Keratinocyte (primary cell): ENCODE data around the gene CSNK1D.

Source experiments
- EZH2 ChIP-seq: IDR thresholded peaks from one replicate; pipeline ENCODE4 v1.6.1; 2012; ENCODE audit warnings: inconsistent platforms, mild to moderate bottlenecking, low read length, moderate library complexity
- TF ChIP-seq, protein P1 (sequence below), 3 experiments: IDR thresholded peaks in 1 of 3; conservative IDR thresholded peaks in 1 of 3; optimal IDR thresholded peaks in 1 of 3; 2 replicates in 2 of 3; 3 replicates in 1 of 3; pipeline versions ENCODE3 to v1.5.1; 2011; ENCODE audit warnings: low read length in 3 of 3, mild to moderate bottlenecking in 3 of 3, moderate library complexity in 2 of 3, control low read depth in 1 of 3, inconsistent platforms in 1 of 3; ENCODE audit not compliant: insufficient read depth in 2 of 3; ENCODE audit errors: extremely low read depth in 1 of 3

GRCh38 chr17:82295472-82295814 lies 21.9 kb upstream of the CSNK1D start:
- TF ChIP-seq, protein P1, sequence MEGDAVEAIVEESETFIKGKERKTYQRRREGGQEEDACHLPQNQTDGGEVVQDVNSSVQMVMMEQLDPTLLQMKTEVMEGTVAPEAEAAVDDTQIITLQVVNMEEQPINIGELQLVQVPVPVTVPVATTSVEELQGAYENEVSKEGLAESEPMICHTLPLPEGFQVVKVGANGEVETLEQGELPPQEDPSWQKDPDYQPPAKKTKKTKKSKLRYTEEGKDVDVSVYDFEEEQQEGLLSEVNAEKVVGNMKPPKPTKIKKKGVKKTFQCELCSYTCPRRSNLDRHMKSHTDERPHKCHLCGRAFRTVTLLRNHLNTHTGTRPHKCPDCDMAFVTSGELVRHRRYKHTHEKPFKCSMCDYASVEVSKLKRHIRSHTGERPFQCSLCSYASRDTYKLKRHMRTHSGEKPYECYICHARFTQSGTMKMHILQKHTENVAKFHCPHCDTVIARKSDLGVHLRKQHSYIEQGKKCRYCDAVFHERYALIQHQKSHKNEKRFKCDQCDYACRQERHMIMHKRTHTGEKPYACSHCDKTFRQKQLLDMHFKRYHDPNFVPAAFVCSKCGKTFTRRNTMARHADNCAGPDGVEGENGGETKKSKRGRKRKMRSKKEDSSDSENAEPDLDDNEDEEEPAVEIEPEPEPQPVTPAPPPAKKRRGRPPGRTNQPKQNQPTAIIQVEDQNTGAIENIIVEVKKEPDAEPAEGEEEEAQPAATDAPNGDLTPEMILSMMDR (optimal IDR thresholded peaks at IDR 0.05 in 1 of 3, IDR thresholded peaks at IDR 0.05 in 1 of 3, conservative IDR thresholded peaks at IDR 0.05 in 1 of 3; ENCODE audit: extremely low read depth in 1 of 3, insufficient read depth in 2 of 3, low read length in 3 of 3) = no peak
- no peak for TF ChIP-seq EZH2
